Smooth muscle cell of the brain vasculature (primary cell): ENCODE data around the gene NAA20.

Experiments used
- DNase-seq: peaks from one replicate; pipeline ENCODE4 v3.0.0-alpha.2; 2012; ENCODE audit warnings: low read depth, low spot score

Gene NAA20

DNA sequence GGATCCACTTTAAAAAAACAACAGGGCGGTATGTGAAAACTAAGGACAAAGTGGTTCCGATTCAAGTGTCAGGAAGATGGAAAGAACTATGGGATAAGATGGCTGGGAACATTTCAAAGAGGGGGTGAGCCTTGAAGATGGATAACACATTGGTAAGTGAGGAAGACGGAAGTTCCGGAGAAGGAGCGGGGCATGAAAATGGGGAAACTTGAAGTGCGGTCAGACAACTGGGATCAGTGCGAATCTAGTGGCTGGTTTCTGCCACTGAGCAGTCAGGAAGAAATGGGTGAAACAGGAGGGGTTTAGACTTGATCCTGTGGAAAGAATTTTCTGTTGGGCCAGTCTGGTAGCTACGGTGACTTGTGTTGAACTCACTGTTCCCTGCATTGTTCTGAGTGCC, 1.2 kb downstream of the NAA20 start:
- DNase-seq = no peak

- no peak for DNase-seq
Measured at GRCh38 chr20:20019123-20019522, 2.0 kb downstream of the NAA20 start.

DNA sequence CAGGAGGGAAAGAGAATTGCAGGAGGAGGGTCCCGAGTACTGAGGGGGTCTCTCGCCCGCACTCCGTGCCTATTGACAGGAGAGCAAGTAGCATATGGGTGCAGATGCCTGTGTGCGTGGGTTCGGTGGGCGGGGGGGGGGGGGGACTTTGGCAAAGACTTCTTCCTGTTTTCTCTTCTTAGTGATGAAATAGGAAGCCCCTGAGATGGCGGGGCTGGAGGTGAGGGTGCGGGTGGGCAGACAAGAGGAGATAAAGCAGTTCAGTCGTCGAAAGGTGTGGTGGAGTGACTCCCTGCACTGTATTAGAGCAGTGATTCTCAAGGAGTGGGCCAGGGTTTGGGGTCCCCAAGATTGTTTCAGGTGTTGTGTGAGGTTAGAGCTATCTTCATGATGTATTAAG, 3.7 kb downstream of the NAA20 start:
- no peak for DNase-seq

GRCh38 chr20:20021835-20022234, 4.7 kb downstream of the NAA20 start:
- no peak for DNase-seq

GRCh38 chr20:20022498-20022897, 5.3 kb downstream of the NAA20 start:
- no peak for DNase-seq

GRCh38 chr20:20023395-20023794, 6.2 kb downstream of the NAA20 start:
- no peak for DNase-seq

- DNase-seq = no peak
Measured at GRCh38 chr20:20024942-20025341, 7.8 kb downstream of the NAA20 start.

- no peak for DNase-seq
Measured at GRCh38 chr20:20027284-20027683, 10.1 kb downstream of the NAA20 start.

- DNase-seq = no peak
Measured at GRCh38 chr20:20031790-20032189, 14.6 kb downstream of the NAA20 start.

DNA sequence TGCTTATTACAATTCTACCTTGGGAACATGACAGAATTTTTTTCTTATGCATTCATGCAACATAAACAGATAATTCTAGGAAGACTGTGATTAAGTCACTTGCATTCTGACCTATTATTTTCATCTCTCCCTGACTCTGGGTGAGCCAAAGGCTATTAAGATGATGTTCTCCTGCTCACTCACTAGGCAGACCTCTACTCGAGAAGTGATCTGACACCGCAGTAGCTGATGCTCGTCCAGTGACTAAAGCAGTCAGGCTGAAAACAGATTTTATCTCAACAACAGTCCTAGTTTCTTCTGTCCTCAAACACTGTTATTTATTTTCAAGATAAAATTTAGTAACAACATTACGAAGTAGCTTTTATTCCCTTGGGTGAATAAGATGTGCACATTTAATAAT, 17.3 kb downstream of the NAA20 start:
- no peak for DNase-seq

DNA sequence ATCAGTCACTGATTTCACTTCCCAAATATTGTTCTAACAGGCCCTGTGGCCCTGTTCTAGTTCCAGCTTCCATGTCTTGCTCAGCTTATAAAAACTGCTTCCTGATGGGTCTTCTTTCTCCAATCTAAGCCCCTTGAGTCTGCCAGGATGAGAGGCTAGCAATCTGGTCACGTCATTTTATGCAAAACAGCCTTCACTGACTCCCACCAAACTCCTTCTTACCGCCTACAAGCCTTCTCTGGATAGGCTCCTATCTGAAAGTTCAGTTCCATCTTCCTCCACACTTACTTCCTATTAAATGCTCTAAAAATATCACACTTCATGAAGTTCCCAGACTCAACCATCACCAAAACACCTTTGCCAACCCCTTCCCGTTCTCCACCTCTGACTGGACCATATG, 19.6 kb downstream of the NAA20 start:
- DNase-seq = no peak

- no peak for DNase-seq
Measured at GRCh38 chr20:20037960-20038359, 20.8 kb downstream of the NAA20 start.

DNA sequence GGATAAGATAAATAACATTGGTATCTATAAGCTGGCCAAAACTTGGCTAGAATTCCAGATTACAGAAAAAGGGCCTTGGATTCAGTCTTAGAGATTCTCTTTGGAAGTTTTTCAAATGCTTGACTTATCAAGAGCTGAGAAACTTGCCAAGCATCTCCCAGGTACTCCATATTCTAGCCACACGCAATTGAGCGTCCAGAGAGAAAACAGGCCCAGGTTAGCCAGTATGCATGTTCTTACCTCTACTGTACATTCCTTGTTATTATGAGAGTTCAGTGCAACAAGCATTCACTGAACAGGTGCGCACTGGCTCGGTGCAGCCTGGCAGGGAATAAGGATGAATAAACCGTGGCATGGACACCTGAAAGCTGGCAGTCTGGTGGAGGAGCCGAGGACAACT, 21.4 kb downstream of the NAA20 start:
- no peak for DNase-seq

DNA sequence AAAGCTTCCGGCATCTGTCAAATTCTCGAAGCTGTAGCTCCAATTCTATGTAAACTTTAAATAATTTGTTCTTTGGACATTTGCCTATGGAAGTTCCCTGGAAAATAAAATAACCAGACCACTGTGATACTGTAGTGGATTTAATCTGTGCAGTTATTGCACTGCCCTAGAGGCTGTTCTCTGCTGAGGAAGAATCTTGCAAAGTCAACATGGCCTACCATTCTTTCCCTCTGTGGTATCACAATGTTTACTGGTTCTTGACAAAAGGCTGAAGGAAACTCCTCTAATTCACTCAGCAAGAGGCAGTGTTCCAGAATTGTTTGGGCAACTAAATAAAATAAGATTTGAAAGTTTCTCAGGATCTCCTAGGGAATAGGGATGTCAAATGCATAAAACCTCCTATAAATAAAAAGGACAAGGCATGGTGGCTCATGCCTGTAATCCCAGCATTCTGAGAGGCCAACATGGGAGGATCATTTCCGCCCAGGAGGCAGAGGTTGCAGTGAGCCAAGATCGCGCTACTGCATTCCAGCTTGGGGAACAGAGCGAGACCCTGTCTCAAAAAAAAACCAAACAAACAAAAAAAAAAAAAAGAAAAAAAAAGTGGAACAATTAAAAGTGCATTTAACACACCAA, 22.7 kb downstream of the NAA20 start:
- no peak for DNase-seq

DNA sequence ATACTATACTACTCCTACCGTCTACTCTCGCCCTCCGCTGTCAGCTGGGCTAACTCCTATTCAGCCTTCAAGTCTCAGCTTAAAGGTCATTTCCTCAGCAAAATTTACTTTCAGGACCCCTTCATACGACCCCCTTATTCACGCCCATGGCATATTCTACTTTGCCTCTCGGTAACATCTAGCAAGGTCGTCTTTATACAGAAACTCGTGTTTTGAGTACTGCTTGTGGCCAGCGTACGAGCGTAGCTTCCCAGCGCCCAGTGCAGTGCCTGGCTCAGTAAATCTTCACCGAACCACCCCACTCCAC, 34.6 kb downstream of the NAA20 start:
- DNase-seq = no peak

DNA sequence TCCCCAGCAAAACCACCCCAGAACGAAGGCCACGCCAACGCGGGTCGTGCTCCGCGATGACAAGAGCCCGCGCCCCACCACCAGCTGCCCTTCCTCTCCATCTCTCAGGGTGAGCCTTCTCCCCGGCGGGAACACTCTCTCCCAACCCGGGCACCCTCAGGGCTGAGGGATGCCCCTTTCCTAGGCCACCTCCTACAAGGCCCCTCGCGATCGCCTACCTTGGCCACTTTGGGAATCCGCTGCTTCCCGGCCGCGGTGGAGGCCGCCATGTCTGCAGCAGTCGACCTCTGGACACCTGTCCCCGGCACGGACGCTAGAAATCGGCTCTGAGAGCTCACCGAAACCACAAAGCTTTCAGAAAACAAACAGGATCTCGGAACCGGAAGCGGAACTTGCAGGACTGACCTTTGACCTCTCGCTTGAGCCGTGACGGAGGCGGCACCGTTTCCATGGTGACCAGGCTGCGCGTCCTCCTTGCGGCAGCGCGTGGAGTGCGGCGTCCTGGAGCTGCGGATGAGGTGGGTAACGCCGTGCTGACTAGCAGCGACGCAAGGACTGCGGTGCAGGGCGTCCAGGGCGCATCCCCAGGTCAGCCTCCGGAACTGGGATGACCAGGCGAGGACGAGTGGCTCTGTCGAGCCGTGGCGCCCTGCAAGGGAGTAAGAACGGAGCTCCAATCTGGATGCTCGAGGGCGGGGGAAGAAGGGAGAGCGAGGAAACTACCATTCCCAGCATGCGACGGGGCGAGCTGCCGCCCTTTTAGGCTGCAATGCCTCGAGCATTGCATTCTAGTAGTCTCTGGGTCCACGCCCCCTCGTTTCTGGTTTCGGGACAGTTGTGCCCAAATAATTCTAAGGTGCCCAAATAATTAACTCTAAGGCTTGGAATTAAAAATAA, 35.2 kb downstream of the NAA20 start, which contains the start of the genes CFAP61 and CRNKL1:
Gene CFAP61 (plus strand): TSS at position 459 of the 897 bp plus-strand sequence. CDS start 4,122 bp downstream, outside the sequence.
Gene CRNKL1 (minus strand): TSS at position 393 of the 897 bp plus-strand sequence. CDS start 124 bp downstream, at position 269.
- DNase-seq = peak; percentile 91

DNA sequence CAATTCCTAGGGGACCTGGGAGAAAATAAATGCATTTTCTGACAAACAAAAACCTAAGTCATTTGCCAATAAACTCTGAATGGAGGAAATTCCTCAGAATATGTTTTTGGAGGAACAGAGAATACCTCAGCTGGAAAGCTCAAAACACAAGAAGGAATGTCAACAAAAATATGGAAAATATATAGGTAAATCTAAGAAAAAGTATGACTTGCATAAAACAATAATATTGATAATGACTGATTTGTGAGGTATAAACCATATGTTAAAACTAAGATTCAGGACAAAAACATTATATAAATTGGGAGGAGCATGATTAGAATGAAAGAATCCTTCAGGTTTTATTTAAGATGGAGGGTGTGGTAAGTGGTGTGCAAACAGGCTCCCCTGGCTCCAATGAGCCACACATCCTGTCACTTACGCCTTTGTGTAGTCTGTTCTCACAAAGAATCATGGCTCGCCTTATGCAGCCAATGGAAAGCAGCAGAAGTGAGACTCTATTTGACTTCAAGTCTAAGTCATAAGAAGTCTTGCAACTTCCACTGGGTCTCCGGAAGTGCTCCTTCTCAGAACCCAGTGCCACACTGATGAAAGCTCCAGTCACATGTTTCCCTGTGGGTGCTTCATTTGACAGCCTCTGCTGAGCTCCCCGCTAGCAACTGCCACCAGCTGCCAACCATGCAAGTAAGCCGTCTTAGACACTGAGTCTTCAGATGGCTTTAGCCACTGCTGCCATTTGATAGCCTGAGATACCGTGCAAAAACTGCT, 43.3 kb downstream of the NAA20 start:
- no peak for DNase-seq

DNA sequence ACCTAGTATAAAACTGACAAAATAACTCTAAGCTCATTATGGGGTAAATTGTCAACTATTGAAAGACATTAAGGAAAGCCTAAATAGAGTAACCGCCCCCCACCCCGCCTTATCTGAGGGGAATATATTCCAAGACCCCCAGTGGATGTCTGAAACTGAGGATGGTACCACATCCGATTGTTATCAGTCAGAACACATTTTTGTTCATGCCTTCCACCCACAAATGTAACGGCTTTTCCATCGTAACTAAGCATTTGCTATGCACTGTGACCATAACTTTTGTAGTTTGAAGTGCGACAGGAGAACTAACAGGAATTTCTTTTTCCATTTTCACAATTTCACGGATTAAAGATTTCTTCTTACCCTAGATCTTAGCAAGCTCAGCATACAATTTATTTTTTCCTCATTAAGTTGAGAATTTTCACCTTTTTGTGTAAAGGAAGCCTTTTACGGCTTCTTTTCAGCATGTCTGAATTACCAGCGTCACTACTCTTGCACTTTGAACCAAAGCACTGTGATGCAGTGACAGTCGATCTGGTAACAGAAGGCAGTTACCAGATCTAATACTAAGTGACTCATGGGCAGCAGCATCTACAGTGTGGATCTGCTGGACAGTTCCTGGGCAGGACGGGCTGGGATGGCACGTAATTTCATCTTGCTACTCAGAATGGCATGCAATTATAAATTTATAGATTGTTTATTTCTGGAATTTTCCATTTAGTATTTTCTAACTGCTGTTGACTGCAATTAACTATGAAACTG, 47.0 kb downstream of the NAA20 start:
- no peak for DNase-seq

- no peak for DNase-seq
Measured at GRCh38 chr20:20065361-20065760, 48.2 kb downstream of the NAA20 start.

GRCh38 chr20:20070871-20071726, 53.9 kb downstream of the NAA20 start:
- DNase-seq = no peak
